ENCODE data around the gene MEF2C. TPM values are rescaled to one million over a fixed set of nuclear protein-coding genes. Genes with fewer than 3 reads are reported as not detected.

MEF2C gene
- total RNA-seq, 2 donors from 2014 or later = 94.0 to 104 TPM

DNA sequence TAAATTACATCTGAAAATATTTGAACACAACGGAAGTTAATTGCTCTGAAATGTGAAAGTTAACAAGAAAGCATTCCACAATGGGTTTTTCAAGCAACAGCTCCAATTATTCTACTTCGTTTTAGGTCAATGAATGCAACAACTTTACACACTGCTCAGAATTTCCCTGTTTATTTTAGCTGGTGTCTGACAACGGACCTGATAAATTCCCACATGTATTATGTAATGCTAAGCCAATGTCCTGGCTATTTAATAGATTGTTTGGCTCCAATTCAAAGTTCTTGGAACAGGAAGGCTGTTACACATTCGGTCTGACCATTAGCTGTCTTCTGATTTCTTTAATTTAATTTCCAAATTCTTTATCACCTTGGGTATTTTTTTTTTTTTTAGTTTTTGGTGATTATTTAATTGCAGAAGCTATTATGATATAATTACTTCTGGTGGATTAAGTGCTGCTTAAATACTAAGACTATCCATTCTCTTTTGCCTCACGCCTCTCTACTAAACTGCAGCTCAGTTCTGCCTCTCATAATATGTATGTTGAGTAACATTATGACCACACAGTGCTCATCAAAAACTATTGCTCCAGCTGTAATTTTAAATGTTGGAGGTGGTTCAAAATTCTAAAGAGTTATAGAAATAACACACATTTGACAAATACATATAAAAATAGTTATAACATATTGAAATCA, 57.9 kb downstream of the MEF2C start:
- H3K9me3 ChIP-seq = no peaks in the 10 kb centered on the region
- no peaks in the 10 kb centered on the region for H3K27me3 ChIP-seq (replicated peaks; ENCODE audit: insufficient read depth)
- peak overlapping the region; percentile 45 to 81 for H3K27ac ChIP-seq
- H3K4me3 ChIP-seq = peak overlapping the region; percentile 55
- ATAC-seq (ENCODE audit: insufficient number of reproducible peaks, low FRiP score, low read depth) = peak; percentile 1
- no peak for TF ChIP-seq CTCF (IDR thresholded peaks at IDR 0.05)
- H3K4me1 ChIP-seq (ENCODE audit: control insufficient read depth in 1 of 2, low read depth in 2 of 2) = peaks cover 38 to 75% of the 10 kb centered on the region in 2 donors
- no peak for DNase-seq (ENCODE audit: low spot score)
- H3K36me3 ChIP-seq = no peaks in the 10 kb centered on the region

DNA sequence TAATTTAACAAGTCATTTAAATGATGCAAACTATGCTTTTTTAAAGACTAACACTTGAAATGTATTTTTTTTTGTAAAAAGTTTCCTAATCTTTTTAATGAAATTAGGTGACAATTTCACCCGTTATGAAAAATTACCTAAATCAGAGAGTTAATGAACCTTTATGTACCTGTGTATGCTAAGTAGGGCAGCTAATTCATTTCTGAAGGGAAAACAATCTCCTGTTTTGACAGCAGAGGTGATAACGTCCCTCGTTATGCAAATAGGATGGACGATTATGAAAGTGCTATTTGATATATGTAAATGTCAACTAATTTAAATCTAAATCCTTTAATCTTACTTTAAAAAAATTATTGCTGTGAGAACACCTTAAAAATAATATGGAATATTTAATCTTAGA, 58.8 kb downstream of the MEF2C start:
- H3K4me1 ChIP-seq (ENCODE audit: control insufficient read depth in 1 of 2, low read depth in 2 of 2) = peaks cover 43 to 76% of the 10 kb centered on the region in 2 donors
- peak overlapping the region; percentile 34 to 81 for H3K27ac ChIP-seq
- no peaks in the 10 kb centered on the region for H3K27me3 ChIP-seq (replicated peaks; ENCODE audit: insufficient read depth)
- H3K9me3 ChIP-seq = no peaks in the 10 kb centered on the region
- H3K4me3 ChIP-seq = peak overlapping the region; percentile 55
- no peak for ATAC-seq (ENCODE audit: insufficient number of reproducible peaks, low FRiP score, low read depth)
- no peak for TF ChIP-seq CTCF (IDR thresholded peaks at IDR 0.05)
- no peaks in the 10 kb centered on the region for H3K36me3 ChIP-seq
- no peak for DNase-seq (ENCODE audit: low spot score)

GRCh38 chr5:88823201-88823600, 59.8 kb downstream of the MEF2C start:
- no peak for DNase-seq (ENCODE audit: low spot score)
- Histone ChIP-seq H3K9me3 (no peaks in the 10 kb centered on the region), H3K4me1 (ENCODE audit: control insufficient read depth in 1 of 2, low read depth in 2 of 2) (peaks cover 48 to 76% of the 10 kb centered on the region in 2 donors), H3K27me3 (replicated peaks; ENCODE audit: insufficient read depth) (no peaks in the 10 kb centered on the region), H3K36me3 (no peaks in the 10 kb centered on the region), H3K27ac (peak overlapping the region in 1 of 2 donors; percentile 81), H3K4me3 (no peak overlapping the region)
- TF ChIP-seq CTCF (IDR thresholded peaks at IDR 0.05) = no peak
- ATAC-seq (ENCODE audit: insufficient number of reproducible peaks, low FRiP score, low read depth) = no peak

- no peak for TF ChIP-seq CTCF (IDR thresholded peaks at IDR 0.05)
- H3K27me3 ChIP-seq (replicated peaks; ENCODE audit: insufficient read depth) = no peaks in the 10 kb centered on the region
- no peak for ATAC-seq (ENCODE audit: insufficient number of reproducible peaks, low FRiP score, low read depth)
- no peak overlapping the region for H3K4me3 ChIP-seq
- DNase-seq (ENCODE audit: low spot score) = no peak
- H3K36me3 ChIP-seq = no peaks in the 10 kb centered on the region
- H3K27ac ChIP-seq = no peak overlapping the region
- H3K9me3 ChIP-seq = no peaks in the 10 kb centered on the region
- peaks cover 54 to 72% of the 10 kb centered on the region in 2 donors for H3K4me1 ChIP-seq (ENCODE audit: control insufficient read depth in 1 of 2, low read depth in 2 of 2)
Observed at GRCh38 chr5:88821161-88821560, 61.8 kb downstream of the MEF2C start.

GRCh38 chr5:88820581-88820980, 62.4 kb downstream of the MEF2C start:
- ATAC-seq (ENCODE audit: insufficient number of reproducible peaks, low FRiP score, low read depth) (no peak), DNase-seq (ENCODE audit: low spot score) (no peak)
- Histone ChIP-seq H3K27me3 (replicated peaks; ENCODE audit: insufficient read depth) (no peaks in the 10 kb centered on the region), H3K27ac (no peak overlapping the region), H3K4me3 (no peak overlapping the region), H3K4me1 (ENCODE audit: control insufficient read depth in 1 of 2, low read depth in 2 of 2) (peaks cover 51 to 72% of the 10 kb centered on the region in 2 donors), H3K36me3 (no peaks in the 10 kb centered on the region), H3K9me3 (no peaks in the 10 kb centered on the region)
- no peak for TF ChIP-seq CTCF (IDR thresholded peaks at IDR 0.05)
